ENCODE measurements around the gene GLG1.

The GLG1 gene

DNA sequence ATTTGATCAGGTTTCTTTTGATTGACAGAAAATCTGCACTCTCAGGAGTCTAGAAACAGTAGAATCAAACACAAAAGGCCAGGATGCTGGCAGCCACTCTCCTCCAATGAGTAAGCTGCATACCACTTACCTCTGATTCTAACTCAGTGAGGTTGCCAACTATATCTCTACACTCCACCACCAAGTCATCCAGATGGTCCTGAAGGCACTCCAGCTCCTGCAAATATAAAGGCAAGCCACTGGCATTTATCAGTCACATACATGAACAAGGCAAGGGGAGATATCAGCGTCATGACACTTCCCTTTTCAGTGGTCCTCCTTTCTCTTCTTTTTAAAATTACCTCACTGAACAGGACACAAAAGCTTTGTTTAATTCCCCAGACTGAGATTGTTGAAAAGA is 132.5 kb downstream of the GLG1 start:
- Mint-ChIP-seq H3K27ac (no peak overlapping the region), H3K4me1 (peaks cover 2% of the 10 kb centered on the region), H3K27me3 (ENCODE audit: low read depth, poor library complexity) (peaks cover 4% of the 10 kb centered on the region), H3K9me3 (no peaks in the 10 kb centered on the region), H3K4me3 (no peak overlapping the region), H3K36me3 (ENCODE audit: low read depth) (peaks cover 73% of the 10 kb centered on the region)
- DNase-seq = no peak
- no peak for TF ChIP-seq CTCF (IDR thresholded peaks at IDR 0.05)

- no peak for DNase-seq
- TF ChIP-seq CTCF (IDR thresholded peaks at IDR 0.05) = no peak
- H3K9me3 Mint-ChIP-seq = no peaks in the 10 kb centered on the region
- no peak overlapping the region for H3K27ac Mint-ChIP-seq
- peaks cover 4% of the 10 kb centered on the region for H3K27me3 Mint-ChIP-seq (ENCODE audit: low read depth, poor library complexity)
- no peaks in the 10 kb centered on the region for H3K4me1 Mint-ChIP-seq
- no peak overlapping the region for H3K4me3 Mint-ChIP-seq
- peaks cover 75% of the 10 kb centered on the region for H3K36me3 Mint-ChIP-seq (ENCODE audit: low read depth)
Measured at GRCh38 chr16:74472540-74472939, 134.4 kb downstream of the GLG1 start.

- peaks cover 4% of the 10 kb centered on the region for H3K27me3 Mint-ChIP-seq (ENCODE audit: low read depth, poor library complexity)
- H3K9me3 Mint-ChIP-seq = no peaks in the 10 kb centered on the region
- H3K36me3 Mint-ChIP-seq (ENCODE audit: low read depth) = peaks cover 75% of the 10 kb centered on the region
- DNase-seq = no peak
- TF ChIP-seq CTCF (IDR thresholded peaks at IDR 0.05) = no peak
- no peak overlapping the region for H3K4me3 Mint-ChIP-seq
- no peak overlapping the region for H3K27ac Mint-ChIP-seq
- no peaks in the 10 kb centered on the region for H3K4me1 Mint-ChIP-seq
Measured at GRCh38 chr16:74472010-74472409, 134.9 kb downstream of the GLG1 start.

GRCh38 chr16:74469946-74470478 is 136.9 kb downstream of the GLG1 start:
- no peak overlapping the region for H3K27ac Mint-ChIP-seq
- H3K27me3 Mint-ChIP-seq (ENCODE audit: low read depth, poor library complexity) = peaks cover 4% of the 10 kb centered on the region
- peaks cover 78% of the 10 kb centered on the region for H3K36me3 Mint-ChIP-seq (ENCODE audit: low read depth)
- peaks cover 5% of the 10 kb centered on the region for H3K4me1 Mint-ChIP-seq
- no peak for TF ChIP-seq CTCF (IDR thresholded peaks at IDR 0.05)
- no peaks in the 10 kb centered on the region for H3K9me3 Mint-ChIP-seq
- H3K4me3 Mint-ChIP-seq = no peak overlapping the region
- DNase-seq = no peak

DNA sequence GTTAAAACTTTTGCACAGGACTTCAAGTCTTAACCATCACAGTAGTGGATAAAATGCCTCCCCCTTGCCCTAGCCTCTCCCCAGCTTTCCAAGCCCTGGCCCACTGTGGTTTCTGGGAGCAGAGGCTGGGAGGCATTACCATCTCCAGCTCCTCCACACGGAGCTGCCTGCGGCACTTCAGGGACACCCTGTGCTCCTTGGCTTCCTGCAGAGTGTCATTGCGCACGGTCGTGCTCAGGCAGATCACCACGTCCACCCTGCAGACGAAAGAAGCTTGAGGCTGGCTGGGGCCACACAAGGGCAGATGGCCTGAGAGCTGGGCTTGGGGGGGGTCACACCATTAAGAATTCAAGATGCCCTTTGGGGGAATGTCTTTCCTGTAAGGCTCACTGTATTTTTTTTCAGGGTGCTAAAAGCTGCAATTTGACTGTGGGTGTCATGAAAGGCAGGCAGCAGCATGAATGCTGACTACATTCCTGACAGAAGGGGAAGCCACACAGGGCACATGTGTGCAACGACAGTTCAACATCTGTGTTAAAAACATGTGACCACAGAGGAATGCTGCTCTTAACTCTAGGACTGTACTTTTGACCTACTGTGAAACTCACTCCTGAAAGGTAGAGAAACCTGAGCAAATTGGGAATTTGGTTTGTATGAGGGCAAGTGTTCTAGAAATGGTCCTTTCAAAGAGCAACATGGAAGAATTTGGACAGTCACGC is 137.9 kb downstream of the GLG1 start:
- no peak for TF ChIP-seq CTCF (IDR thresholded peaks at IDR 0.05)
- Mint-ChIP-seq H3K4me1 (peaks cover 5% of the 10 kb centered on the region), H3K9me3 (no peaks in the 10 kb centered on the region), H3K36me3 (ENCODE audit: low read depth) (peaks cover 78% of the 10 kb centered on the region), H3K27me3 (ENCODE audit: low read depth, poor library complexity) (peaks cover 4% of the 10 kb centered on the region), H3K27ac (no peak overlapping the region), H3K4me3 (no peak overlapping the region)
- no peak for DNase-seq

- Mint-ChIP-seq H3K27ac (peak overlapping the region; percentile 60), H3K27me3 (ENCODE audit: low read depth, poor library complexity) (peaks cover 4% of the 10 kb centered on the region), H3K4me1 (peaks cover 5% of the 10 kb centered on the region), H3K9me3 (no peaks in the 10 kb centered on the region), H3K4me3 (no peak overlapping the region), H3K36me3 (ENCODE audit: low read depth) (peaks cover 84% of the 10 kb centered on the region)
- no peak for DNase-seq
- no peak for TF ChIP-seq CTCF (IDR thresholded peaks at IDR 0.05)
Measured at GRCh38 chr16:74466872-74467271, 140.0 kb downstream of the GLG1 start.
